ENCODE data around the gene MIOX. TPM values are rescaled to one million over a fixed set of nuclear protein-coding genes. Genes with fewer than 3 reads are reported as not detected.

MIOX gene
- total RNA-seq, 1 donor from 2014 or later: not detected

- Mint-ChIP-seq H3K4me1 (ENCODE audit: low read depth) (peaks cover 1% of the 10 kb centered on the region), H3K4me3 (ENCODE audit: low read depth) (no peak overlapping the region), H3K36me3 (ENCODE audit: low read depth) (no peaks in the 10 kb centered on the region), H3K27me3 (ENCODE audit: low read depth) (no peaks in the 10 kb centered on the region), H3K9me3 (no peaks in the 10 kb centered on the region), H3K27ac (no peak overlapping the region)
- no peak for DNase-seq (ENCODE audit: low spot score)
- intact Hi-C loops (cut with micrococcal nuclease): no loop called here
Measured at GRCh38 chr22:50497093-50497492, 10.4 kb downstream of the MIOX start.

GRCh38 chr22:50498322-50498890 lies 11.7 kb downstream of the MIOX start:
- Mint-ChIP-seq H3K27ac (no peak overlapping the region), H3K27me3 (ENCODE audit: low read depth) (no peaks in the 10 kb centered on the region), H3K9me3 (no peaks in the 10 kb centered on the region), H3K4me3 (ENCODE audit: low read depth) (no peak overlapping the region), H3K36me3 (ENCODE audit: low read depth) (no peaks in the 10 kb centered on the region), H3K4me1 (ENCODE audit: low read depth) (peaks cover 1% of the 10 kb centered on the region)
- intact Hi-C loops (cut with micrococcal nuclease): loop anchor here (1.0 kb wide), 1 partner anchor 257 kb away; no protein-coding TSS in a partner anchor
- peak; percentile 61 for DNase-seq (ENCODE audit: low spot score)

- no peak for DNase-seq (ENCODE audit: low spot score)
- no peaks in the 10 kb centered on the region for H3K36me3 Mint-ChIP-seq (ENCODE audit: low read depth)
- intact Hi-C loops (cut with micrococcal nuclease): no loop called here
- no peak overlapping the region for H3K27ac Mint-ChIP-seq
- H3K4me3 Mint-ChIP-seq (ENCODE audit: low read depth): no peak overlapping the region
- no peaks in the 10 kb centered on the region for H3K9me3 Mint-ChIP-seq
- no peaks in the 10 kb centered on the region for H3K27me3 Mint-ChIP-seq (ENCODE audit: low read depth)
- peaks cover 1% of the 10 kb centered on the region for H3K4me1 Mint-ChIP-seq (ENCODE audit: low read depth)
Measured at GRCh38 chr22:50500452-50500851, 13.8 kb downstream of the MIOX start.

GRCh38 chr22:50502096-50502495 lies 15.4 kb downstream of the MIOX start:
- intact Hi-C loops (cut with micrococcal nuclease): no loop called here
- H3K4me1 Mint-ChIP-seq (ENCODE audit: low read depth): peaks cover 1% of the 10 kb centered on the region
- H3K9me3 Mint-ChIP-seq: no peaks in the 10 kb centered on the region

GRCh38 chr22:50502628-50503474 lies 16.2 kb downstream of the MIOX start:
- DNase-seq (ENCODE audit: low spot score): no peak
- intact Hi-C loops (cut with micrococcal nuclease): no loop called here
- Mint-ChIP-seq H3K4me3 (ENCODE audit: low read depth) (no peak overlapping the region), H3K9me3 (no peaks in the 10 kb centered on the region), H3K27ac (no peak overlapping the region), H3K36me3 (ENCODE audit: low read depth) (peaks cover 3% of the 10 kb centered on the region), H3K27me3 (ENCODE audit: low read depth) (no peaks in the 10 kb centered on the region), H3K4me1 (ENCODE audit: low read depth) (peaks cover 1% of the 10 kb centered on the region)

More at GRCh38 chr22:50502096-50502495, 15.4 kb downstream of the MIOX start:
- Mint-ChIP-seq H3K27me3 (ENCODE audit: low read depth) (no peaks in the 10 kb centered on the region), H3K27ac (no peak overlapping the region), H3K4me3 (ENCODE audit: low read depth) (no peak overlapping the region), H3K36me3 (ENCODE audit: low read depth) (peaks cover under 1% of the 10 kb centered on the region)
- no peak for DNase-seq (ENCODE audit: low spot score)

GRCh38 chr22:50503475-50504145 lies 17.0 kb downstream of the MIOX start:
- no peak overlapping the region for H3K27ac Mint-ChIP-seq
- no peak for DNase-seq (ENCODE audit: low spot score)
- H3K4me3 Mint-ChIP-seq (ENCODE audit: low read depth): no peak overlapping the region
- intact Hi-C loops (cut with micrococcal nuclease): no loop called here
- H3K36me3 Mint-ChIP-seq (ENCODE audit: low read depth): peaks cover 3% of the 10 kb centered on the region
- no peaks in the 10 kb centered on the region for H3K27me3 Mint-ChIP-seq (ENCODE audit: low read depth)
- no peaks in the 10 kb centered on the region for H3K9me3 Mint-ChIP-seq
- peaks cover 1% of the 10 kb centered on the region for H3K4me1 Mint-ChIP-seq (ENCODE audit: low read depth)

GRCh38 chr22:50504369-50505211 lies 17.9 kb downstream of the MIOX start:
- DNase-seq (ENCODE audit: low spot score): no peak
- Mint-ChIP-seq H3K9me3 (no peaks in the 10 kb centered on the region), H3K27me3 (ENCODE audit: low read depth) (no peaks in the 10 kb centered on the region), H3K36me3 (ENCODE audit: low read depth) (peaks cover 8% of the 10 kb centered on the region), H3K27ac (no peak overlapping the region), H3K4me1 (ENCODE audit: low read depth) (peaks cover 9% of the 10 kb centered on the region), H3K4me3 (ENCODE audit: low read depth) (no peak overlapping the region)
- intact Hi-C loops (cut with micrococcal nuclease): no loop called here

- no peak for DNase-seq (ENCODE audit: low spot score)
- intact Hi-C loops (cut with micrococcal nuclease): no loop called here
- H3K27ac Mint-ChIP-seq: no peak overlapping the region
Measured at GRCh38 chr22:50505276-50505775, 18.7 kb downstream of the MIOX start.

GRCh38 chr22:50505776-50506610 lies 19.3 kb downstream of the MIOX start:
- Mint-ChIP-seq H3K36me3 (ENCODE audit: low read depth) (peaks cover 8% of the 10 kb centered on the region), H3K4me3 (ENCODE audit: low read depth) (peak overlapping the region; percentile 96), H3K27ac (no peak overlapping the region), H3K9me3 (no peaks in the 10 kb centered on the region), H3K4me1 (ENCODE audit: low read depth) (peaks cover 10% of the 10 kb centered on the region), H3K27me3 (ENCODE audit: low read depth) (no peaks in the 10 kb centered on the region)
- no peak for DNase-seq (ENCODE audit: low spot score)
- intact Hi-C loops (cut with micrococcal nuclease): no loop called here

More at GRCh38 chr22:50505276-50505775, 18.7 kb downstream of the MIOX start:
- H3K27me3 Mint-ChIP-seq (ENCODE audit: low read depth): no peaks in the 10 kb centered on the region
- peak overlapping the region; percentile 21 for H3K4me3 Mint-ChIP-seq (ENCODE audit: low read depth)
- peaks cover 10% of the 10 kb centered on the region for H3K4me1 Mint-ChIP-seq (ENCODE audit: low read depth)
- H3K9me3 Mint-ChIP-seq: no peaks in the 10 kb centered on the region
- H3K36me3 Mint-ChIP-seq (ENCODE audit: low read depth): peaks cover 8% of the 10 kb centered on the region

- peak overlapping the region; percentile 96 for H3K4me3 Mint-ChIP-seq (ENCODE audit: low read depth)
- peaks cover 8% of the 10 kb centered on the region for H3K36me3 Mint-ChIP-seq (ENCODE audit: low read depth)
- H3K4me1 Mint-ChIP-seq (ENCODE audit: low read depth): peaks cover 10% of the 10 kb centered on the region
- intact Hi-C loops (cut with micrococcal nuclease): no loop called here
- no peak for DNase-seq (ENCODE audit: low spot score)
- H3K27me3 Mint-ChIP-seq (ENCODE audit: low read depth): no peaks in the 10 kb centered on the region
- no peaks in the 10 kb centered on the region for H3K9me3 Mint-ChIP-seq
- H3K27ac Mint-ChIP-seq: peak overlapping the region; percentile 79
Measured at GRCh38 chr22:50506611-50507420, 20.2 kb downstream of the MIOX start.

- peaks cover 15% of the 10 kb centered on the region for H3K4me1 Mint-ChIP-seq (ENCODE audit: low read depth)
- H3K27ac Mint-ChIP-seq: peak within 1 kb of the TSS; percentile 94
- peaks cover 15% of the 10 kb centered on the region for H3K36me3 Mint-ChIP-seq (ENCODE audit: low read depth)
- peak; percentile 90 for DNase-seq (ENCODE audit: low spot score)
- intact Hi-C loops (cut with micrococcal nuclease): no loop called here
- H3K9me3 Mint-ChIP-seq: no peaks in the 10 kb centered on the region
- H3K27me3 Mint-ChIP-seq (ENCODE audit: low read depth): no peaks in the 10 kb centered on the region
- H3K4me3 Mint-ChIP-seq (ENCODE audit: low read depth): peak within 1 kb of the TSS; percentile 96
Measured at GRCh38 chr22:50507421-50507990, 20.8 kb downstream of the MIOX start, which contains the start of gene LMF2. TSS of gene LMF2 (minus strand) at chr22:50507702. CDS start at chr22:50507675, 27 bp downstream.

All from activated T-helper 2 cell treated with anti-CD3 and anti-CD28 coated beads, Interferon-gamma antibody, Interleukin-2, Interleukin-4, amounts not matched to agents 10 μg/mL and 5 μg/mL and 100 μg/mL, durations not matched to agents 14 hours and 24 hours and 36 hours (primary cell).